Hypothalamus (tissue), 51 donors: ENCODE measurements around the gene FAM43B.

Source experiments
- DNase-seq, 51 donors: peaks; one replicate each; lab custom pipeline; 2025; lab: John Stamatoyannopoulos, UW

The FAM43B gene

DNA sequence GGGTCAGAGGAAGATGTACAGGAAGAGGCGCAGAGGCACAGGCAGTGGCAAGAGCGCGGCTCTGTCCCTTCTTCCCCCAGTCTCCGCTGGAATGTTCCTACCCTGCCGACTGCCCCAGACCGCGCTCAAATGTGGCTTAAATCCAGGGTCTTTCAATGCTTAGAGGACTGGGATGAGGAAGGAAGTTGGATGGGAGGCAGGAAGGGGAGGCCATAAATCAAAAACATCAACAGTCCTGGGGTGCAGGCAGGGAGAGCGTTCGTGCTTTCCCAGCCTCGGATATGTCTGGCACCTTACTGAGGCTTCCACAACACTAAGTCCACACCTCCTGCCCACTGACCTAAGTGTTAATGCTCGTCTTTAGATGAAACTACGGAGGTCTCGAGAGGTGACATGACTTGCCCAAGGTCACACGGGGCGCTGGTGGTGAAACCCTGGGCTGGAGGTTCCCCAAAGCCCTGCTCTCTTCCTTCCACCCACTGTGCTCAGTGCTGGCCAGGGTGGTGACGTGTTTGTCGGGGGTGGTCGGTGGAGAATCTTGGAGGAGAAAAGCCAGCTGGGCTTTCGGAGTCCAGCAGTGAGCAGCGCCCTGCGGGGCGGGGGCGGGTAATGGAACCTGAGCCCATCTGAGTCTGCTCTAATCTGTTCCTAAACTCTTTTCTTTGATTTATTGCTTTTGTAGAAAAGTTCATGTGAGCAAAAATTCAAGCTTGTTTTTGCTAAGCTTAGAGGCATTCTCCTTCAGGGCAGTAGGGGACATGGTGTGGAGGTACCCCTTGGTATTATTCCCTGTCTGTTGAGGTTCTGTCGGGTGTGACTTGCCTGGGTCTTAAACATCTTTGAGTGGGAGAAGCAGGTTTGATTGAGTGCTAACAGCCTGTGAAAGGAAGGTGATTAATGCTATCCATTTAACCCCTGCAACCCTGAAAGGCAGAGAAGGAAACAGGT, 37.2 kb downstream of the FAM43B start:
- no peak for DNase-seq

GRCh38 chr1:20590306-20590777, 38.0 kb downstream of the FAM43B start:
- no peak for DNase-seq

GRCh38 chr1:20593756-20594155, 41.4 kb downstream of the FAM43B start:
- no peak for DNase-seq

DNA sequence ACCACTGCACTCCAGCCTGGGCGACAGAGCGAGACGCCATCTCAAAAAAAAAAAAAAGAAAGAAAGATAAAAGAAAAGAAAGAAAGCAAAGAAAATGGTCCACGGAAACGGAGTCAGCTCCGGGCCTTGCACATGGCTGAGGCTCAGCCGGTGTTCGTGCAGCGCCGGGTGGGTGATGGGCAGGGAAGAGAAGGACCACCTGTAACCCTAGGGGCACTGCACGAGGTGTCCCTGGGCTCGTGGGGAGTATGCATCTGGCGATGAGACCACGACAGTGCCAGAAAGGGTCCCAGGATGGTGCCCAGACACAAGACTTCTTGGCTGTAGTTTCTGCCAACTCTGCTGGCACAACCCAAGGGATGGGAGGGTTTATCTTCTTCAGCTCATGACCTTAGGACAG, 42.4 kb downstream of the FAM43B start:
- no peak for DNase-seq

DNA sequence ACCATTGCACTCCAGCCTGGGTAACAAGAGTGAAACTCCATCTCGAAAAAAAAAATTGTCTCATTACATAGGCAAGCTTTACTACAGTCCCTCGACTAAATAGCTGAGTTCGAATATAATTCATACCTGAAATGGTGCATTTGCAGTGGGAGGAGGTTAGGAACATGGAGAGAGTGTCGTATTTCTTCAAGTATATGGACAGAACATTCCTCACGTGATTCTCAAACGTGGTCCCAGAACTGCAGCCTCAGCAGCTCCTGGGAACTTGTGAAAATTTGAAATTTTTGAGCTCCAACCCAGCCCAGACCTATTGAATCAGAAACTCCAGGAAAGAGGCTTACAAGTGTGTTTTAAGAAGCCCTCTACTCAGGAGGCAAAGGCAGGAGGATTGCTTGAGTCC, 43.7 kb downstream of the FAM43B start:
- no peak for DNase-seq

DNA sequence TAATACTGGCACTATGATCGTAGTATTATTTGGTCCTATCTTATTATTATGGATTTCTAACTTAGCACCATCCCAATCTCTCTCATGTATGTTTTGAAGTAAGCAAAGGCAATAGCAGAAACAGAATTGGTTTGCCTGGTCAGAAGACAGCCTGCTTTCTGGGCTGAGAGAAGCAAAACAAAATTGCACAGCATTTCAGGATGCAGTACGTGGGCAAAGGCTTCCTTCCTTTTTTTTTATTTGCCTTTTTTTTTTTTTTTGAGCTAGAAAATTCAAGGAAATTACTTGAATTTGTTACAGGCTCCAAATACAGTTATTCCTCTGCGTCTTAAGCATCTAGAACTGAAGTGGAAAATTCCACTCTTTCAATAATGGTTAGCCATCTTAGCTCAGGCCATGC, 45.3 kb downstream of the FAM43B start:
- DNase-seq = no peak

GRCh38 chr1:20600156-20600555, 47.8 kb downstream of the FAM43B start:
- DNase-seq = no peak

- no peak for DNase-seq
These were observed 48.9 kb downstream of the FAM43B start for GRCh38 chr1:20601129-20601825.

GRCh38 chr1:20602851-20603450, 50.6 kb downstream of the FAM43B start:
- no peak for DNase-seq

DNA sequence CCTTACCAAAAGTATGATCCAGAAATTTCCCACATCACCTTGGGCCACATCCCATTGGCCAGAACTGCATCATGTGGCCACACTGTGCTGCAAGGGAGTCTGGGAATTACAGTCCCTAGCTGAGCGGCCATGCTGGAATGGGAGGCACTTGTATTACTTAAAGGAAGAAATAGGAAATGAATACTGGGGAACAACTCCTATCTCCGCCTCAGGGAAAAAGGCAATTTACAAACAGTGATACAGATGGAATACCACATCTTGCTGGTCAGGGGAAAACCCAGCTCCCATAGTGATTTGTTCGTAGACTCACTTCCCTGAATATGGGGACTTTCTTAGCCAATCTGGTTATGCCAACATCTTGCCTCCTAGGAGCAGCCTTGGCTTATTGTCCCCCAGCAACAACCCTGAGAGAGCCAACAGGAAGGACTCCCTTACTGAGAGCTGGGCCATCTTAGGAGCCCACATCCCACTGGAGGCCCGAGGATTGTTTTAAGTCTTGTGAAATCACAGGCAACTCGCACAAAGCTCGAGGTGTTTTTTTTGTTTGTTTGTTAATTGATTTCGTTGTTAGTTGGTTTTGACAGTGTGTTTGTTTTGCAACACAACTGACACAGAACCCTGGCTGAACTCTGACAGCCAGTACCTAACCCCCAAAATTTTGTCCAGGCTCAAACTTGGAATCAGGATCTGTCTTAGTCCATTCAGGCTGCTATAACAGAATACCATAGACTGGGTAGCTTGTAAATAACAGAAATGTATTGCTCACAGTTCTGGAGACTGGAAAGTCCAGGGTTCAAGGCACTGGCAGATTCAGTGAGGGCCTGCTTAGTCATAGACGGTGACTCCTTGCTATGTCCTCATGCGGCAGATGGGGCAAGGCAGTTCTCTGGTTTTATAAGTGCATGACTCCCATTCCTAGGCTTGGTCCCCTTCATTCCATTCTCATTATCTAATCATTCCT, 51.4 kb downstream of the FAM43B start:
- DNase-seq = no peak
